ENCODE data around the gene CLCF1.
A peak's percentile ranks its signal among the peaks of the same experiment; 100 is the strongest.

The CLCF1 gene

DNA sequence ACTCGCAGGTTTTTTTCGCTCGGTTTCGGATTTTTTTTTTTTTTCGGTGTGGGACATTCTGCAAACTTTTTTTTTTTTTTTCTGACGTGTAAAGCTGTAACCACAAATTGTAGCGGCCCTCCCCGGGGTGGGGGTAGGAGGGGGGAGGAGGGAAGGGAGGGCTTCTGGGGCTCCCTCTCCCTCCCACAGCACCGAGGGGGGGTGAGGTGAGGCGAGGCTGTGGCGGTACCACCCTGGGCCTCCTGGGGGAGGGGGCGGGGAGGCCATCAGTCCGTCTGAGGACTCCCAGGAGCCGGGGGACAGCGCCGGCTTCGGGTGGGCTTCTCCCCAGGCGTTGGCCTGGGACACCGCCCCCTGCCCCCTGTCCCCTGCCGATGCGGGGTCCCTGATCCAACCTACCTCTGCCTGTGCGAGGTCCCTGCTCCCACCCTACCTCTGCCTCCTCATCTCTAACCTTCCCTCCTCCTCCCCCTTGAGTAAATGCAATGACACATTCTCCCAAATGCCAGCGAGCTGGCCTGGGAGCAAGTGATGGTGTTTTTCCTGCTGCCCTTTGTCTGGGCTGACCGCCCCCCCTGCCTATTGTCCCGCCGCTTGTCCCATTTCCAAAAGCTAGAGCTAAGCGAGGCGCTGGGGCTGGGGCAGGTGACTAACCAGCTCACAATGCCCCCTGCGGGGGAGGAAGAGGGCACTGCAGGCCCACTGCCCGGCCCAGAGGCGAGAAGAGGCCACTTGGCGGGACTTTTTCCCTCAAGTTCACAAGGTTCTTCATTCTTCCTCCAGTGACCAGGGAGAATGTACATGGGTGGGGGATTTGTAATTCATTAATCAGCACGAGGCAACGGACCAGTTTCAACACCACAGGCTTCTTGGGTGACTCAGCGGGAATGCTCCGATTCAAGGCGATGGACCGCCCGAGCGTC, 511 bp upstream of the CLCF1 start:
- peak; percentile 37 for DNase-seq

DNA sequence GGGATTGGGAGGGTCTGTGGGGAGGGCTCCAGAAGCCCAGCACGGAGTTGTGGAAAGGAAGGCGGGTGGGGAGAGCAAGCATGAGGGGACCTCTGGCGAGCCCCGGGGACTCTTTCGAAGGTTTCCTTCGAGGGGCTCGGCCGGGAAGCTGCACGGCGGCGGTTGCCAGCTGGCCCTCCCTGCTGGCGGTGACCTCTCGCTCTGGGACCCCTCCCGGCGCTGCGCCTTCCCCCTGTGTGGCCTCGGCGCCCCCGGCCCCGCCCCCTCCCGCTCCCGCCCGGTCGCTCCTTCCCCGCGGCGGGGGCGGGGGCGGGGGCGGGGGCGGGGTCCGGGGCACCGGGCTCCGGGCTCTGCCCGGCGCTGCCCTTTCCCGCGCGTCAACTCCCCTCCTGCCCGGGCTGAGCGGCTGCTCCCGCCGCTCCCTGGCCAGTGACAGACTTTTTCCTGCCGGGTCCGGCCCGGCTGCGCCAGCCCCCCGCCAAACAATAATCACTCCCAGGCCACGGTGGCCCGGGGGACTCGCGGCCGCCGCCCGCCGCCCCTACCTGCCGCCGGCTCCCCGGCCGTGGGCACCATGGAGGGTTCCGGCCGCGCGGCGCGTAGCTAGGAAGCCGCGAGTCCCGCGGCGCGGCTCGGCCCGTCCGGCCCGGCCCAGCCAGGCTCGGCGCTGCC, 941 bp downstream of the CLCF1 start:
- no peak for DNase-seq

- DNase-seq = no peak
These were observed 1.5 kb downstream of the CLCF1 start for GRCh38 chr11:67371911-67372320.

DNA sequence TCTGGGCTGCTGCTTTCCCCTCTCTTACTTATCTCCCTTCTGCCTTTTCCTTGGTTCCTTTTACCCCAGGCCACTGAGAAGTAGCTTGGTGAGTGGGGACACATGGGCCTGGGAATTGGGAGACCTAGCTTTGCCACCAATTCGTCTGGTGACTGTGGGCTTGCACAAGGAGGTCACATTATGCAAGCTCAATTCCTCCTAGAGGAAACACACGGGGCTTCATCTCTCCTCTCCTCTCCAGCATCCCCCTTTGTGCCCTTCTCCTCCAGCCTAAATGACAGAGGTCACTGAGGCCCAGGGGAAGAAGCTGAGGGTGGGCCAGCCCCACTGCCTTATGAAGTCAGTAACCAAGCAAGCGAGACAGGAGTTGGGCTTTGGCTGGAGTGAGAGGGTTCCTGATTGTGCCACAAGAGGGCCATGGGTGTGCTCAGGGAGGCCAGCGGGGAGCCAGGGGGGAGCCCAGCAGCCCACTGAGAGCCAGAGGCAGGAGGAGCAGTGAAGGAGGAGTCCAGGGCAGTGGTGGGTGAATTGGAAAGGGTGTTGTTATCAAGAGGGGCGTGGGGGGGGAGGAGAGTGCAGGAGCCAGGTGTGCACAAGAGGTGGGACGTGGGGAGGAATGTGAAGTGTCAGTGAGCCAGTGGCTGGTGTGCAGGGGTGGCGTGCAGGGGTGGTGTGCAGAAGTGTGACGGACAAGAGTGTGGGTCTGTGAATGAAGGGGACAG, 2.0 kb downstream of the CLCF1 start:
- no peak for DNase-seq

DNA sequence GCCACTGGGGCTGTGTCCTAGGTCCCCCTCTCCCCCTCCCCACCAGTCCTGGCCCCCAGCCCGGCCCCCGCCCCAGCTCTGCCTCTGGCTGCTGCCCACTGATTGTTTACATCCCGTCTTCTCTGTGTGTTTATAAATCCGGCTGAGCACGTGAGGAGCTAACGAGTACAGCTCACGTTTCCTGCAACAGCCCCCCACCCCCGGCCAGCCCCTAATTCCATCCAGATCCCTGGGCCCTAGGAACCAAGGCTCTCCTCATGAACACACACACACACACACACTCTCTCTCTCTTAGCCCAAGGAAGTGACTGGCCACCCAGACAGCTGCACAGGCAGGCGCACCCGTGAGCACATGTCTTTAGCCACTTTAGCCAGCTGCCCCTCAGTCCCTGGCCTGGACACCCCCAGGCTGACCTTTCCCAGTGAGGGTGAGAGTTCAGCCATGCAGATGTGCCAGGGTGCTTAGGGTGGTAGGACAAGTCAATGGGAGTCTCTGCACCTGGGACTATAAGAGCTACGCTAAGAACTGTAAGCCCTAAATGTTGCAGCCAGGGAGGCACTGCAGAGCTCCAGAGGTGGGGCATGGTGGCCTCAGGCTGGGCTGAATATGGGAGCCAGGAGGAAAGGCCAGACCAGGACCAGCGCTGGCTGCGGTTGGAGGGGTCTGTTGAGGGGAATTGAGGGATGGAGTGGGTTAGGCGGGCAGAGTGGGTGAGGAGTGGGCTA, 2.9 kb downstream of the CLCF1 start:
- no peak for DNase-seq

DNA sequence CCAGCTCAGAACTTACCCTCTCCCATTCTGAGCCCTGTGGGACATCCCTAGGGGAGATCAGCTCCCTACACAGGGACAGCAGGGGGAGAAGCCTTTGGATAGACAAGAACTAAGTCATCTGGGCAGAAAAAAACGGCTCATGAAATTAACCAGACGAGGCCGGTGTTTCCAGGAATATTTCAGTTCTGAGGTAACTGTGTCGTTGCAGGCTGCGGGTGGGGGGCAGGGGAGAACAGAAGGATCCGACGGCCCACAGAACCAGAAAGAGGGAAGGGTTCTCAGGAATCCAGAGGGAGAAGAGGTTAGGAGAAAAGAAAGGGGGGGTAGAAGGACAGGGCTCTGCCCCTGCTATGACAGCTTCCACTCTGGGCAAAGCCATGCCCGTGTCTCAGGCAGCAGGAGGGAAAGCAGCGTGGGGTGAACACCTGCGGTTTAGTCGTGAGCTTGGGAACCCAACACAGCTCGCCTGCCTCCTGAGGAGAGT, 3.6 kb downstream of the CLCF1 start:
- DNase-seq = no peak

DNA sequence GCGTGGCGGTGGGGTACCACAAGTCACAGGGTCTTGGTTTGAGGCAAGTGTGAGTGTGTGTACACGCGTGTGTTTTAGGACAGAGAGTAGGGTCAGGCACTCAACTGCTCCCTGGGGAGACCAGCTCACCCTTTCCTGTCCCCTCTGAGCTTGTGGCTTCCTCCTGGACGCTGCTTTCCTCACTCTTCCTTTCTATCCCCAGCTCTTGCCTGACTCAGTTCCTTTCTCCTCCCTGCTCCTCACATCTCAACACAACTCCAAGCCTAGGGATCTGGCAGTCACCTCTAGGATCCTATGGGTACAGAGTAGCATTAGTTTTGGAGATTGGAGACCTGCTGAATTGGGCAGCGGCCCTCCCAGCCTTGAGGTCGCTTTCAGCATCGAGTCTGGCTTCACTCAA, 4.1 kb downstream of the CLCF1 start:
- DNase-seq = no peak

DNA sequence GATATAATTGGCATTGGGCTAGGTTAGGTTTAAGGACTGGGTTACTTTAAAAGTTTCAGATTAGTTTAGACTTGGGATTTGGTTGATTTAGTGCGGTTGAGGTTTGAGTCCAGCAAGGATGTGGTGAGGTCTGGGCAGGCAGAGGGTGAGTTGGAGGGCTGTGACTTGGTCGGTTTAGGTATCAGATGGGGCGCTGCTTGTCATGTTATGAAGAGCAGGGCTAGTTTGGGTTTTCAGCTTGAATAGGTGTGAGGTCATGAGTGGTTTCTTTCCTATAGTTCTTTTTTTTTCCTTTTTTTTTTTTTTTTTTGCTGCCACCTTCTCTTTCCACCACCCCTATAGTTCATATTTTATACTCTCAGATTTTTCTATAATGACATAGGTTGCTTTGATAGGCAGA, 4.8 kb downstream of the CLCF1 start:
- DNase-seq = peak; percentile 74

GRCh38 chr11:67367761-67368227, 5.6 kb downstream of the CLCF1 start:
- no peak for DNase-seq

DNA sequence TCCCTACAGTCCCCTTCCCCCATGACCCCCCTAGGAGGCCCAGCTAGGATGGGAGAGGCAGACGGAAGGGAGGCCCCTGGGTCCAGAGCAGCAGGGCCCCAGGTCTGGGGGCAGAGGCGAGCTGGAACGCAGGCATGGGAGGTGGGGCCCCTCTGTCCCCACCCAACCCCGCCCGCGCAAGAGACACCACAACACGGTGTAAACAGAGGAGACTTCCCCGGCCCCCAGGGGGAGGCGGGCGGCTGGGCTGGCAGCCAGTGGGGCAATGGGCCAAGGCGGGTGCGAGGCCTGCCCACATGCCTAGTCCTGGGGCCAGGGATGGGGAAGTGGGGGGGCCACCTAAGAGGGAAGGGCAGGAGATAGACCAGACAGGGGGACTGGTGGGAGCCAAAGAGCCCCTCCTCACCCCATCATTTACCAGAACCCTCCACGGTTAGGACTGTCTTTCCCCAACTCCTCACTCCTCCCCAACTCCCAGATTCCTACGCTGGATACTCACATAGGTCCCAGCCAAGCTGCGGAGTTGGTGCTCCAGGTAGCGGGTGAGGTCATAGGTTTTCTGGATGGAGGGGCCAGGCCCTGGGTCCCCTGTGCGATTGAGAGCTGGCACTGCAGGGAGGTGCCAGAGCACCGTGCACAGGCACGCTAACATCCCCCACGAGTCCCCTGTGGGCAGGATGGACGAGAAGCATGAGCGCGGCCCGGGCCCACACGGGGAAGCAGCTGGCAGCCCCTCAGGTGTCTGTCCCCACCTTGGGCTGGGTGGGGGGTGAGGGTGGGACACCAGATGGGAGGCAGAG, 6.2 kb downstream of the CLCF1 start:
- no peak for DNase-seq

GRCh38 chr11:67366546-67366945, 6.9 kb downstream of the CLCF1 start:
- DNase-seq = no peak

- no peak for DNase-seq
These were observed 7.5 kb downstream of the CLCF1 start for GRCh38 chr11:67365736-67366444.

DNA sequence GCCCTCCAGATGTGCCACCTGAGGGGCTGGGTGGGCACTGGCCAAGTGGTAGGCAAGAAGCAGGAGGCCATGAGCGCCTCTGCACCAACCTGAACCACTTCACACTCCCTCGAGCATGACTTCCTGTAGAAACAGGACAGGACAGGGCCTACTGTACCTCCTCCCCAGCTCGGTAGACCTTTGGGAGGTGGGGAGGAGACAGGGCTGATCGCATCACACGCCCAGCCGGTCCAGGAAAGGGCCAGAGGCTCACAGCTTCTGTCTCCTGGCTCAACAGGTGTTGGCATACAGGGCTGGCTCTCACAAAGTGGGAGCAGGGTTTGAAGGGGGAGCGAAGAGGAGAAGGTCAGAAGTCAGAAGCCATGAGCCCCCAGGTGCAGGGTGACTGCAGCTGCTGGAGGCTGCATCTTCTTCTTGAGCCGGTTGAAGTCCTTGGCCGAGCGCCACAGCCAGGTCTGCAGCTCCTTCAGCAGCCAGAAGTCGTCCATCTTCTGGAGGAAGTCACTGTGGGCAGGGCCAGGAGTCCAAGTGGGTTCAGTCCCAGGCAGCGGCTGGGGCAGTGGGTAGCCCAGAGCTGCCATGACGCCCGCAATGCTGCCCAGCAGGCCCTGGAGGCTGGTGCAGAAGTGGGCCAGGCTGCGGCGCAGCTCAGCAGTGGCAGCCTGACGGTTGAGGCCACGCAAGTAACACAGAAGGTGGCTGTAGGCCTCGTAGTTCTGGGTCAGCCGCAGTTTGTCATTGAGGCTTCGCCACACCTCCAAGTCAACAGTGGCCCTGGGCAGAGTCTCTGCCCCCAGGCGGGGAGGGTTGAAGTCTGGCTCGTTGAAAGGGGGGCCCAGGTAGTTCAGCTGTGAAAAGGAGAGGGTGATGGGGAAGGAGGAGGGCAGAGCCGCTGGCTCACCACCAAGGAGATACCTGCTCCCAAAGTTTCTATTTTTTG, 8.3 kb downstream of the CLCF1 start:
- no peak for DNase-seq

DNA sequence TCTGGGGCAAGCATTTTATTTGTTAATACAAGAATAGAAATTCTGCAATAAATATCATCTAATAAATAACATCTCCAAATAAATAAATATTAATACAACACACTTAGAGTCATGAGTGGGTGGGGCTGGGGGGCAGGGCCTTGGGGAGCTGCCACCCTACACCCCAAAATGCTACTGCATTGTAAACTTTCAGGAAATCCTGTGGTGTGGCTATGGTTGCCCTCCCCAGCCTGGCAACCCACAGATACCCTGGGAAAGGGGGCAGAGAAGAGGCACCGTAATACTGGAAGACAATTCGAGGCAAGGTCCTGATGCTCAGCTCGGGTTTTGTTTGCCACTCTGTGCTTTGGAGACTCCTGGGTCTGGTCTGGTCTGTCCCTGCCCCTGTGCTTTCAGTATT, 9.2 kb downstream of the CLCF1 start:
- DNase-seq = no peak

DNA sequence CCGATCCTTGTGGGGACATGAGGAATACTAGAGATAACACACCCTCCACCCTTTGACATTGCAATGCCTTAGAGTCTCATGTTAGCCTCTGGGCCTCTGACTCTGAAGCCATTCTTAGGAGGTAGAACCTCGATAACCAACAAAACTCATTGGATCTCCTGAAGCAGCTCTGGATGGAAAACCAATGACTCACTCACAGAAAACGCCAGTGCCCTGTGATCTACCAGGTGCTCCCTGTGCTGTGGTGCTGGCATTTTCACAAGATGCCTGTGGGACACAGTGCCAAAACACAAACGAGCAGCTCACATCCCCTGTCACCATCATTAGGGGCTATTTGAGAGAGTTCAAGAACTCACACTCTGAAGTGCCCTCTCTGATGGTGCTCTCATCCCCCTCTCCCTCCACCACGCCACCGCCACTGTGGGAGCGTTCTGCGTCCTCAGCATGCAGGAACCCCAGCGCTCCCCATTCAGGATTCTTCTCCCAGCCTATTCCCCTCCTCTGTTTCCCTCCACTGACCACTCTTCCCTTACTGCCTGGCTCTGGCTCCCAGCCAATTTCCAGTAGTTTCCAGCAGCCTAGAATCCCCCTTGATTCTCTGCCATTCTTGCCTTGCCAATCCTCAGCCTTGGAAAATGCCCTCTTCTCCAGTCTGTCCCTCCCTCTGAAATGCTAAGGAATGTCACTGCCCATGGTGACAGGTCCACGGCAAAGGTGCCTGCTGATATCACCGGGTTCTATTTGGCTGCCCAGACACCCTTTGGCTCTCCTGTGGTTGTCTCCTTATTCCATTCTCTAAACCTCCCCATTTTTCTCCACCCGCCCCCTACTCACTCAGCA, 15.3 kb downstream of the CLCF1 start:
- DNase-seq = no peak

GRCh38 chr11:67356864-67357561, 16.4 kb downstream of the CLCF1 start:
- peak; percentile 81 for DNase-seq

GRCh38 chr11:67356387-67356863, 17.0 kb downstream of the CLCF1 start:
- no peak for DNase-seq

- DNase-seq = no peak
These were observed 17.5 kb downstream of the CLCF1 start for GRCh38 chr11:67355794-67356386.

Measured in activated CD4-positive, alpha-beta T cell treated with anti-CD3 and anti-CD28 coated beads, Interleukin-2, amount 50 U/mL, for 16 hours (primary cell).